HCT116 (cell line): ENCODE data around the gene THAP10. TPM values are rescaled to one million over a fixed set of nuclear protein-coding genes. Genes with fewer than 3 reads are reported as not detected.
A peak's percentile ranks its signal among the peaks of the same experiment; 100 is the strongest.

Experiments
- ATAC-seq: fragments of 200-7000 bp; cut with Tn5 transposase; 2 replicates; pipeline ENCODE4 v1.9.1; 2020; ENCODE audit warnings: mild to moderate bottlenecking, moderate library complexity
- BruUV-seq: library from RNA; stranded (reverse); fragments of 400-500 nt; replicated peaks from 2 replicates; lab custom pipeline; 2021; lab: Mats Ljungman, UMichigan
- CTCF ChIA-PET: fragments of 300-600 bp; sonication (Branson Sonifier 250); formaldehyde crosslinking; loops from one replicate; lab custom pipeline; 2021; ENCODE audit warnings: antibody characterized with exemption; lab: Charles Lee
- POLR2A ChIA-PET: fragments of 300-600, 350-600 bp; sonication (Branson Sonifier 250); formaldehyde crosslinking; loops from one replicate; lab custom pipeline; 2021; ENCODE audit warnings: antibody characterized with exemption; lab: Charles Lee
- RAD21 ChIA-PET, 2 experiments: fragments of 300-600 bp; sonication (Branson Sonifier 250); formaldehyde crosslinking; loops; one replicate each; lab custom pipeline; 2023; ENCODE audit warnings: low total read pairs in 2 of 2; ENCODE audit not compliant: uncharacterized antibody in 2 of 2, unreplicated experiment in 2 of 2, low non-redundant PET in 1 of 2; lab: Charles Lee
- DNase-seq: peaks from one replicate; pipeline ENCODE4 v3.0.0-alpha.2; 2010; ENCODE audit warnings: low read depth, low spot score
- H2AFZ ChIP-seq: fragments of 200-600 bp; shearing (Covaris generic), sonication (generic); 2 replicates; pipeline ENCODE4 v1.6.1; 2017; ENCODE audit warnings: low read depth, mixed run types, mixed read lengths, antibody characterized with exemption, low read length; ENCODE audit not compliant: poor library complexity, severe bottlenecking
- H3K27ac ChIP-seq: 2 replicates; pipeline ENCODE4 v1.5.1; 2012; ENCODE audit warnings: low read depth, low read length
- H3K27me3 ChIP-seq: fragments of 200-600 bp; sonication (generic); 2 replicates; pipeline ENCODE4 v1.6.1; 2016; ENCODE audit warnings: mixed run types, low read length, mixed read lengths; ENCODE audit not compliant: insufficient read depth
- H3K36me3 ChIP-seq, 2 experiments: fragments of 200-500 bp in 1 of 2; fragments of 200-600 bp in 1 of 2; sonication (Bioruptor generic) in 1 of 2; sonication (generic) in 1 of 2; 2 replicates each; pipeline versions ENCODE4 v1.5.1 to v1.6.1; 2014 to 2016; ENCODE audit warnings: low read length in 2 of 2, inconsistent platforms in 1 of 2, mixed read lengths in 1 of 2, mixed run types in 1 of 2; ENCODE audit not compliant: insufficient read depth in 2 of 2, control insufficient read depth in 1 of 2
- H3K4me1 ChIP-seq, 2 experiments: fragments of 200-600 bp in 1 of 2; sonication (generic) in 1 of 2; 2 replicates each; pipeline versions ENCODE4 v1.5.1 to v1.6.1; 2012 to 2017; ENCODE audit warnings: low read length in 2 of 2, inconsistent platforms in 1 of 2, mild to moderate bottlenecking in 1 of 2, mixed read lengths in 1 of 2, mixed run types in 1 of 2, moderate library complexity in 1 of 2; ENCODE audit not compliant: insufficient read depth in 2 of 2, control insufficient read depth in 1 of 2
- H3K4me2 ChIP-seq: fragments of 200-600 bp; sonication (generic); 2 replicates; pipeline ENCODE4 v1.6.1; 2017; ENCODE audit warnings: mixed run types, low read length, mixed read lengths
- H3K4me3 ChIP-seq, 2 experiments: fragments of 200-600 bp in 1 of 2; sonication (generic) in 1 of 2; replicated peaks in 1 of 2; 2 replicates each; pipeline ENCODE4 v1.5.1; 2011 to 2016; ENCODE audit warnings: low read length in 2 of 2, control low read depth in 1 of 2, low read depth in 1 of 2, mild to moderate bottlenecking in 1 of 2, mixed read lengths in 1 of 2, mixed run types in 1 of 2
- H3K79me2 ChIP-seq: fragments of 200-600 bp; sonication (generic); 2 replicates; pipeline ENCODE4 v1.6.1; 2017; ENCODE audit warnings: mild to moderate bottlenecking, mixed run types, low read length, moderate library complexity, mixed read lengths; ENCODE audit not compliant: insufficient read depth
- H3K9ac ChIP-seq: fragments of 200-600 bp; sonication (generic); 2 replicates; pipeline ENCODE4 v1.6.1; 2016; ENCODE audit warnings: low read length, mixed read lengths
- H3K9me2 ChIP-seq: fragments of 200-600 bp; sonication (generic), shearing (Covaris generic); 2 replicates; pipeline ENCODE4 v1.6.1; 2017; ENCODE audit warnings: mixed run types, mild to moderate bottlenecking, moderate library complexity; ENCODE audit not compliant: insufficient read depth
- H3K9me3 ChIP-seq, 2 experiments: fragments of 200-500 bp in 1 of 2; fragments of 200-600 bp in 1 of 2; sonication (Bioruptor generic) in 1 of 2; sonication (generic) in 1 of 2; 2 replicates each; pipeline ENCODE4 v1.6.1; 2014 to 2017; ENCODE audit warnings: low read length in 2 of 2, mixed read lengths in 2 of 2, inconsistent platforms in 1 of 2, low read depth in 1 of 2, mild to moderate bottlenecking in 1 of 2, mixed run types in 1 of 2, moderate library complexity in 1 of 2; ENCODE audit not compliant: control insufficient read depth in 1 of 2, insufficient read depth in 1 of 2
- H4K20me1 ChIP-seq: fragments of 200-600 bp; sonication (generic), shearing (Covaris generic); 2 replicates; pipeline ENCODE4 v1.6.1; 2017; ENCODE audit warnings: mixed run types, mild to moderate bottlenecking, moderate library complexity; ENCODE audit not compliant: insufficient read depth
- ELF1 ChIP-seq: IDR thresholded peaks from 2 replicates; pipeline ENCODE4 v1.6.1; 2012; ENCODE audit warnings: low read depth, borderline replicate concordance
- EZH2 ChIP-seq: fragments of 200-600 bp; sonication (generic); IDR thresholded peaks from 2 replicates; pipeline ENCODE4 v1.6.1; 2017; ENCODE audit warnings: antibody characterized with exemption, mixed run types
- RAD21 ChIP-seq: IDR thresholded peaks from 2 replicates; pipeline ENCODE4 v1.6.1; 2012; ENCODE audit warnings: low read depth, mild to moderate bottlenecking
- SIN3A ChIP-seq: IDR thresholded peaks from 2 replicates; pipeline ENCODE4 v1.6.1; 2012; ENCODE audit warnings: low read depth
- ZFX ChIP-seq: fragments of 450-650 bp; IDR thresholded peaks from 2 replicates; pipeline ENCODE4 v1.6.1; 2017
- intact Hi-C: fragments of 100-400 bp; cut with micrococcal nuclease; formaldehyde crosslinking; loops from 2 replicates; pipeline ENCODE4 v1.10.0; 2022
- total RNA-seq: library from RNA; stranded (reverse); gene quantifications from one replicate; pipeline ENCODE4 v1.2.1, GENCODE V29; 2021; ENCODE audit not compliant: unreplicated experiment
- TF ChIP-seq, protein P1 (sequence below): IDR thresholded peaks from 2 replicates; pipeline ENCODE4 v1.6.1; 2011; ENCODE audit warnings: mild to moderate bottlenecking, low read length, moderate library complexity; ENCODE audit not compliant: insufficient replicate concordance; ENCODE audit errors: extremely low read depth
- TF ChIP-seq, protein P2 (sequence below): IDR thresholded peaks from 2 replicates; pipeline ENCODE4 v1.6.1; 2012

Gene THAP10
- total RNA-seq, 1 experiment from 2014 or later = 2.8 TPM

DNA sequence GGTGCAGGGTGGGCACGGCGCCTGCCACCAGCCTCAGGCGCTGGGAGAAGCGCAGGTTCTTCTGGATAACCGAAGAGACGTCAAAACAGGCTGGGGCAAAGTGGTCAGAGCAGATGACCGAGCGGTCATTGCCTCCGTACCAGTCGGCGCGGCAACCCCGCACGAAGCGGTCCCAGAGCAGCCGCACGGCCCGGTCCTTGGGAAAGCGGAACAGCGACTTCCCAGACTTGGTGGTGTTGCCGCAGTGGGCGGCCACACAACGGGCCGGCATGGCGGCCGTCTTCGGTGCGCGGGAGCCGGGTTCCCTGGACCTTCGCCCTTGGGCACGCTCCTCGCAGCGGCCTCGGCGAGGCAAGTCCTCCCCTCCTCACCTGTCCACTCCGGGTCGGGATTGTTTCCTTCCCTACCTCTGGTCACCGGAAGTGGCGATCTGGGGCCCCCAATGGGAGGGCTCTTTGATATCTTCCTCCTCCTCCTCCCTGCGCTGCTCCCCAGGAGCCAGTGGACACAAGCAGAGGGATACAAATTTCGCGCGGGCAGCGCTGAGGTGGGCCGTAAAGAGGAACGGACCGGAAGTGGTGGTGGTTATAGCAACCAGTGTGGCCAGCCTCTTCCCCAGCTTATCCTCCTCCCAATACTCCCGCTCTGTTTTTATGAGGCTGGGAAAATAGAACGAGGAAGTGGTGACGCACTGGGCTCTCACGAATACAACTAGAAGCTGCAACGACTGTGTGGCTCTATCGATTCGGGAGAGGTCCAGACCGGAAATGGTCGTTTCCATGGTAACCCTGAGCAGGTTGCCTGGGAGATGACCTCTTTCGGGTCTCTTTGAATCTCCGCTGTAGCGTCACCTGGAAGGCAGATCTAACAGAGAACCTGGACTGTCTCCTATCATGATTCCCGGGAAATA lies at the start of gene THAP10, which contains the start of gene LRRC49 (continued):
- TF ChIP-seq SIN3A (0 out of 2 replicates have a peak, but pooled peaks have one; percentile 88), RAD21 (no peak), ZFX (peak; percentile 36; the same call in 1 of the 2 replicates)
- TF ChIP-seq, protein P1, sequence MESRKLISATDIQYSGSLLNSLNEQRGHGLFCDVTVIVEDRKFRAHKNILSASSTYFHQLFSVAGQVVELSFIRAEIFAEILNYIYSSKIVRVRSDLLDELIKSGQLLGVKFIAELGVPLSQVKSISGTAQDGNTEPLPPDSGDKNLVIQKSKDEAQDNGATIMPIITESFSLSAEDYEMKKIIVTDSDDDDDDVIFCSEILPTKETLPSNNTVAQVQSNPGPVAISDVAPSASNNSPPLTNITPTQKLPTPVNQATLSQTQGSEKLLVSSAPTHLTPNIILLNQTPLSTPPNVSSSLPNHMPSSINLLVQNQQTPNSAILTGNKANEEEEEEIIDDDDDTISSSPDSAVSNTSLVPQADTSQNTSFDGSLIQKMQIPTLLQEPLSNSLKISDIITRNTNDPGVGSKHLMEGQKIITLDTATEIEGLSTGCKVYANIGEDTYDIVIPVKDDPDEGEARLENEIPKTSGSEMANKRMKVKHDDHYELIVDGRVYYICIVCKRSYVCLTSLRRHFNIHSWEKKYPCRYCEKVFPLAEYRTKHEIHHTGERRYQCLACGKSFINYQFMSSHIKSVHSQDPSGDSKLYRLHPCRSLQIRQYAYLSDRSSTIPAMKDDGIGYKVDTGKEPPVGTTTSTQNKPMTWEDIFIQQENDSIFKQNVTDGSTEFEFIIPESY = peak; percentile 33

DNA sequence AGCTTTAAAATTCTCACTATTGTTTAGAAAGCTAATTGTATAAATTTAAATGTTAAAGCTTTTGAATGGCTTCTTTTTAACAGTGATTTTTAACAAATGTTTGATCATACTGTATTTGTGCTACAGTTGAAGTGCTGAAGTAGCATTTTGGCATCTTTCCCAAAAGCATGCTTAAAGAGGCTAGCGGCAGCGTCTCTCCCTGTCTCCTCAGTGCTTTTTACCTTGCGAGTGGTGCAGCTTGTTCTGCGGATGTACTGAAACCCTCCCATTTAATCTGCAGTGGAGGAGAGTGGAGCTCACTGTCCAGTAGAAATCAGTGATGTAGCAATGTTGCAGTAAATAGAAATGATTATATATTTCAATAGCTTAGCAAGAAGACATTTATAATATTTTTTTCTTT lies 44.1 kb upstream of the THAP10 start:
- Histone ChIP-seq H3K27me3 (no peaks in the 10 kb centered on the region), H3K9ac (no peak overlapping the region), H4K20me1 (no peaks in the 10 kb centered on the region), H3K36me3 (no peaks in the 10 kb centered on the region), H2AFZ (no peak overlapping the region), H3K9me3 (no peaks in the 10 kb centered on the region), H3K79me2 (no peaks in the 10 kb centered on the region), H3K4me2 (no peak overlapping the region), H3K9me2 (no peaks in the 10 kb centered on the region), H3K27ac (no peak overlapping the region), H3K4me3 (no peak overlapping the region), H3K4me1 (peaks cover 0 to 10% of the 10 kb centered on the region in 2 experiments; a peak in 2 of 4 replicates)
- DNase-seq (no peak), ATAC-seq (no peak)
- TF ChIP-seq, protein P2, sequence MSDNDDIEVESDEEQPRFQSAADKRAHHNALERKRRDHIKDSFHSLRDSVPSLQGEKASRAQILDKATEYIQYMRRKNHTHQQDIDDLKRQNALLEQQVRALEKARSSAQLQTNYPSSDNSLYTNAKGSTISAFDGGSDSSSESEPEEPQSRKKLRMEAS = no peak
- TF ChIP-seq EZH2 (no peak), ELF1 (no peak)
- intact Hi-C loops = no loop called here
- CTCF ChIA-PET = interaction anchor here (1.4 to 1.6 kb wide), 2 partner anchors 18 to 112 kb away, joined by 3 read pairs; no protein-coding TSS in a partner anchor
- RAD21 ChIA-PET = no interaction called here
- no TSS peak for BruUV-seq
- POLR2A ChIA-PET = no interaction called here
